OCI-LY3 (cell line): ENCODE data around the gene FSTL4.

Experiments used
- H2AFZ ChIP-seq: fragments of 200-600, 300-600 bp; shearing (Covaris generic); 2 replicates; pipeline ENCODE4 v1.6.0; 2014; ENCODE audit warnings: antibody characterized with exemption, low read depth, low read length
- H3K27ac ChIP-seq: fragments of 200-600, 300-600 bp; sonication (generic); 2 replicates; pipeline ENCODE4 v1.5.1; 2014; ENCODE audit warnings: mild to moderate bottlenecking, low read length, moderate library complexity, mixed read lengths
- H3K27me3 ChIP-seq: fragments of 200-600, 300-600 bp; sonication (generic); 2 replicates; pipeline ENCODE4 v1.6.1; 2014; ENCODE audit warnings: low read depth, low read length, mixed read lengths
- H3K36me3 ChIP-seq: fragments of 200-600, 300-600 bp; sonication (generic); replicated peaks from 2 replicates; pipeline ENCODE3; 2014; ENCODE audit warnings: low read depth, low read length, mixed read lengths
- H3K4me1 ChIP-seq: fragments of 300-600, 200-600 bp; sonication (generic); 2 replicates; pipeline ENCODE4 v1.6.1; 2014; ENCODE audit warnings: low read length, mixed read lengths
- H3K4me2 ChIP-seq: fragments of 200-600, 300-600 bp; sonication (generic); 2 replicates; pipeline ENCODE4 v1.6.1; 2014; ENCODE audit warnings: low read length, mixed read lengths
- H3K4me3 ChIP-seq: fragments of 300-600, 200-600 bp; sonication (generic); 2 replicates; pipeline ENCODE4 v1.5.1; 2014; ENCODE audit warnings: antibody characterized with exemption, mild to moderate bottlenecking, low read length, moderate library complexity
- H3K79me2 ChIP-seq: fragments of 300-600, 200-600 bp; shearing (Covaris generic); 2 replicates; pipeline ENCODE4 v1.6.1; 2014; ENCODE audit warnings: mild to moderate bottlenecking, low read length, mixed read lengths
- H3K9ac ChIP-seq: fragments of 300-600, 200-600 bp; shearing (Covaris generic); 2 replicates; pipeline ENCODE4 v1.6.0; 2014; ENCODE audit warnings: mild to moderate bottlenecking, low read length, moderate library complexity
- H3K9me3 ChIP-seq: fragments of 200-600, 300-600 bp; shearing (Covaris generic); 2 replicates; pipeline ENCODE4 v1.6.1; 2014; ENCODE audit warnings: low read length, mixed read lengths; ENCODE audit not compliant: insufficient read depth
- H4K20me1 ChIP-seq: fragments of 200-600, 300-600 bp; sonication (generic); 2 replicates; pipeline ENCODE4 v1.6.1; 2016; ENCODE audit warnings: low read length, mixed read lengths; ENCODE audit not compliant: insufficient read depth
- EZH2phosphoT487 ChIP-seq: fragments of 200-600 bp; shearing (Covaris generic); IDR thresholded peaks from 2 replicates; pipeline ENCODE4 v1.6.1; 2018; ENCODE audit warnings: antibody characterized with exemption, mixed run types, low read depth
- TF ChIP-seq, protein P1 (sequence below): fragments of 200-600, 300-600 bp; sonication (generic); IDR thresholded peaks from 2 replicates; pipeline ENCODE4 v1.5.1; 2014; ENCODE audit warnings: antibody characterized with exemption, low read length, low read depth

FSTL4 gene

DNA sequence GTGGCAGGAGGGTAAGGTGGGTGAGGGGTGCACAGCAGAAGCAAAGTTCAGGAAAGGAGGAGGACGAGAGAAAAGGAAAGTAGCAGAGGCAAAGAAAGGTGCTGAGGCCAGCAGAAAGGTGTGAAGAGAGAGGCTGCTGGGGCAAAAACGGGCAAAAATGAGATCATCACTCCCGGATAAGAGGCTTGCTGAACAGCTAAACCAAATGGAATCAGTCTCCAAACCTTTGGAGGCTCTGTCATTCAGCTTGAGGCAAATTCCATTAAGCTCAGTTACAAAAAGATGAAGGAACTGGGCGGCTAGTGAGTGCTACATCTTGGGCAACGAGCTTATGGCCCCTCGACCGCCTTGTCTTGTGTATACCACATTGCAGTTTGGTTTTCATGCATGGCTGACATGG lies 136.4 kb downstream of the FSTL4 start:
- no peaks in the 10 kb centered on the region for H3K9me3 ChIP-seq
- H3K4me2 ChIP-seq, result no peak overlapping the region
- no peaks in the 10 kb centered on the region for H4K20me1 ChIP-seq
- no peaks in the 10 kb centered on the region for H3K79me2 ChIP-seq
- no peaks in the 10 kb centered on the region for H3K4me1 ChIP-seq
- H3K27ac ChIP-seq, result no peak overlapping the region
- H3K4me3 ChIP-seq, result no peak overlapping the region
- no peak overlapping the region for H3K9ac ChIP-seq
- H3K36me3 ChIP-seq, result no peaks in the 10 kb centered on the region
- TF ChIP-seq EZH2phosphoT487, result no peak
- TF ChIP-seq, protein P1, sequence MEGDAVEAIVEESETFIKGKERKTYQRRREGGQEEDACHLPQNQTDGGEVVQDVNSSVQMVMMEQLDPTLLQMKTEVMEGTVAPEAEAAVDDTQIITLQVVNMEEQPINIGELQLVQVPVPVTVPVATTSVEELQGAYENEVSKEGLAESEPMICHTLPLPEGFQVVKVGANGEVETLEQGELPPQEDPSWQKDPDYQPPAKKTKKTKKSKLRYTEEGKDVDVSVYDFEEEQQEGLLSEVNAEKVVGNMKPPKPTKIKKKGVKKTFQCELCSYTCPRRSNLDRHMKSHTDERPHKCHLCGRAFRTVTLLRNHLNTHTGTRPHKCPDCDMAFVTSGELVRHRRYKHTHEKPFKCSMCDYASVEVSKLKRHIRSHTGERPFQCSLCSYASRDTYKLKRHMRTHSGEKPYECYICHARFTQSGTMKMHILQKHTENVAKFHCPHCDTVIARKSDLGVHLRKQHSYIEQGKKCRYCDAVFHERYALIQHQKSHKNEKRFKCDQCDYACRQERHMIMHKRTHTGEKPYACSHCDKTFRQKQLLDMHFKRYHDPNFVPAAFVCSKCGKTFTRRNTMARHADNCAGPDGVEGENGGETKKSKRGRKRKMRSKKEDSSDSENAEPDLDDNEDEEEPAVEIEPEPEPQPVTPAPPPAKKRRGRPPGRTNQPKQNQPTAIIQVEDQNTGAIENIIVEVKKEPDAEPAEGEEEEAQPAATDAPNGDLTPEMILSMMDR, result no peak
- H3K27me3 ChIP-seq, result peaks cover 3% of the 10 kb centered on the region; the same call in 1 of the 2 replicates
- H2AFZ ChIP-seq, result no peak overlapping the region

DNA sequence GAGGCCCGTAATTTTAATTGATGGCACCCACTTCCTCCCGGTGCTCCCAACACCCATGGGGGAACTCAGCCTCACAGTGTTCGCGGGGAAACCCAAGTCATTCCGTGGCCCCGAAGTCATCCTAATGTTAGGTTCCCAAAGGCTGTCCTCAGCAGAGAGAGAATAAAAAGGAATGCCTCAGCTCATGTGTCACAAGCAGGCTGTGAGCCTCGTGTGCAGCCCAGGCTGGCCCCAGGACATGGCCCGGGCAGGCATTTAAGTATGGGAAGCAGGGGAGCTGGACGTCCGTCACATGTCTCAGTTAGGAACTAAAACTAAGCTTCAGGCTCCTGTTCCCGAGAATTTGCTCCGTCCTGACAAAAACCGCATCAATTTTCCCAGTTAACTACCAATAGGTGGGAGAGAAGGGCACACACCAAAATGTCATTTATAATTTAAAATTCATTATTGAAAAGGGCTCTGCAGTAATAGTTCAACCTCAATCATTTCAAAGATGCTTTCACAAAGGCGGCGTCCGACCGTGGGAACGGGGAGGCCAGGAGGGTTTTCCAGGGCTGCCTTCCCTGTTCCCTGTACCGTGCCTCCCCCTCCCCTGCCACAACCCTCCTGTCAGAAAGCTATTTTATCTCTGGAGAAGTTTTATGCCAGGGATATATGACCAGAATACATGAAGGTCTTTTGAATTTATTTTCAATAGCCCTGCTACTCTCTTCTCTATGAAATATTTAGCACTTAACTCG lies 137.3 kb downstream of the FSTL4 start:
- H4K20me1 ChIP-seq, result no peaks in the 10 kb centered on the region
- peaks cover 3% of the 10 kb centered on the region; the same call in 1 of the 2 replicates for H3K27me3 ChIP-seq
- no peak for TF ChIP-seq EZH2phosphoT487
- TF ChIP-seq, protein P1, result no peak
- no peaks in the 10 kb centered on the region for H3K79me2 ChIP-seq
- no peak overlapping the region for H2AFZ ChIP-seq
- no peaks in the 10 kb centered on the region for H3K9me3 ChIP-seq
- no peak overlapping the region for H3K9ac ChIP-seq
- no peaks in the 10 kb centered on the region for H3K36me3 ChIP-seq
- no peak overlapping the region for H3K4me2 ChIP-seq
- no peaks in the 10 kb centered on the region for H3K4me1 ChIP-seq
- no peak overlapping the region for H3K27ac ChIP-seq
- H3K4me3 ChIP-seq, result no peak overlapping the region

GRCh38 chr5:133473291-133473690 lies 139.1 kb downstream of the FSTL4 start:
- Histone ChIP-seq H3K9me3 (no peaks in the 10 kb centered on the region), H3K4me2 (no peak overlapping the region), H3K79me2 (no peaks in the 10 kb centered on the region), H3K4me3 (no peak overlapping the region), H2AFZ (no peak overlapping the region), H3K9ac (no peak overlapping the region), H3K27me3 (peaks cover 3% of the 10 kb centered on the region; the same call in 1 of the 2 replicates), H3K27ac (no peak overlapping the region), H3K36me3 (no peaks in the 10 kb centered on the region), H3K4me1 (no peaks in the 10 kb centered on the region), H4K20me1 (no peaks in the 10 kb centered on the region)
- TF ChIP-seq EZH2phosphoT487, result no peak
- TF ChIP-seq, protein P1, result no peak

- H3K4me2 ChIP-seq, result no peak overlapping the region
- H2AFZ ChIP-seq, result no peak overlapping the region
- no peaks in the 10 kb centered on the region for H3K79me2 ChIP-seq
- H4K20me1 ChIP-seq, result no peaks in the 10 kb centered on the region
- no peak overlapping the region for H3K4me3 ChIP-seq
- H3K36me3 ChIP-seq, result no peaks in the 10 kb centered on the region
- no peaks in the 10 kb centered on the region for H3K9me3 ChIP-seq
- no peaks in the 10 kb centered on the region for H3K4me1 ChIP-seq
- H3K27me3 ChIP-seq, result peaks cover 3% of the 10 kb centered on the region; the same call in 1 of the 2 replicates
- H3K27ac ChIP-seq, result no peak overlapping the region
- H3K9ac ChIP-seq, result no peak overlapping the region
- TF ChIP-seq, protein P1, result no peak
- TF ChIP-seq EZH2phosphoT487, result no peak
These were observed 139.5 kb downstream of the FSTL4 start for GRCh38 chr5:133472829-133473228.
